ENCODE results near the gene TSHZ2.

DNA sequence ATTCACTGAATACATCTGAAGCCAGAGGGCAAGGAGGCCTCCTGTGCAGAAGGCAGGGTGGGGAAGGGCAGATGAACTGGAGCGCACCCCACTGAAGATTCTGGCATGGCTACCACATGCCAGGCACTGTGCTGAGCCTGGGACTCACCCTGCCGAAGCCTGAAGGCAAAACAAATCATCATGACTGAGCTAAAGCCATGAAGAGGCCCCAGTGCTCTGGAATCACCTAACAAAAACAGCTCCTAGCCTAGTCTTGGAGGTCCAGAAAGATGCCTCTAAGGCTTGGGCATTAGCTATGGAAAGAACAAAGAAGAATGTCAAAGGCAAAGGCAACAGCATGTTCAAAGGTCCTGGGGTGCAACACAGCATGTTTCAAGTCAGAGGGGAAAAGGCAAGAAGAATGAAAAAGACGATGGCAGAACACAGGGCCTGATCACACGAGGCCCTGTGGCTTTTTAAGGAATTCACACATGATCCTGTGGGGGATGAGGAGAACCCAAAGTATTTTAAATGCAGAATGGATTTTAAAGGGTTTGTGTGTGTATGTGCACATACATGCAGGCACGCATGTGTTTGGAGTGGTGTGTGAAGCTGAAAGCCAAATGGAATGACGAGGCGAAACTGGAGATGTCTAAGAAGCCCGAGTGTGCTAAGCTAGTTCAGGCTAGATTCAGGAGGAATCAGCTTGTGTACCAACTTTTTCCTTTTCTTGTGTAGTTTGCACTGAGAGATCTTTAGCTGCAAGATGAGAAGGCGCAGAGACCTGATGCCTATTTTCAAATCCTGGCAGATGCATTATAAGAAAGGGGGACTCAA is 360.1 kb downstream of the TSHZ2 start:
- TF ChIP-seq POLR2A (IDR thresholded peaks at IDR 0.05; ENCODE audit: low read depth, low read length) (no peak), TAF1 (IDR thresholded peaks at IDR 0.05; ENCODE audit: borderline replicate concordance, low read depth, low read length) (no peak)

All from GM12892 (cell line).